Transverse colon (tissue), 4 donors: ENCODE data around the gene SGF29.

Experiments used
- CTCF ChIP-seq, 5 experiments: fragments of 200-600 bp in 3 of 5; fragments of 450-650 bp in 2 of 5; sonication (generic) in 3 of 5; IDR thresholded peaks; 1 replicate in 2 of 5; 2 replicates in 3 of 5; pipeline ENCODE4 v1.5.1; 2016 to 2017; ENCODE audit warnings: antibody characterized with exemption in 5 of 5, inconsistent platforms in 3 of 5, mild to moderate bottlenecking in 2 of 5, moderate library complexity in 1 of 5
- EP300 ChIP-seq: sonication (generic); formaldehyde crosslinking; IDR thresholded peaks from one replicate; pipeline ENCODE4 v1.6.1; 2017; ENCODE audit warnings: antibody characterized with exemption, low read depth
- POLR2A ChIP-seq: fragments of 450-650 bp; IDR thresholded peaks from one replicate; pipeline ENCODE4 v1.6.1; 2016; ENCODE audit warnings: antibody characterized with exemption, mild to moderate bottlenecking, moderate library complexity
- POLR2AphosphoS5 ChIP-seq, 3 donors: sonication (generic); formaldehyde crosslinking; IDR thresholded peaks; one replicate each; pipeline ENCODE4 v1.6.1; 2016; ENCODE audit warnings: antibody characterized with exemption in 3 of 3

DNA sequence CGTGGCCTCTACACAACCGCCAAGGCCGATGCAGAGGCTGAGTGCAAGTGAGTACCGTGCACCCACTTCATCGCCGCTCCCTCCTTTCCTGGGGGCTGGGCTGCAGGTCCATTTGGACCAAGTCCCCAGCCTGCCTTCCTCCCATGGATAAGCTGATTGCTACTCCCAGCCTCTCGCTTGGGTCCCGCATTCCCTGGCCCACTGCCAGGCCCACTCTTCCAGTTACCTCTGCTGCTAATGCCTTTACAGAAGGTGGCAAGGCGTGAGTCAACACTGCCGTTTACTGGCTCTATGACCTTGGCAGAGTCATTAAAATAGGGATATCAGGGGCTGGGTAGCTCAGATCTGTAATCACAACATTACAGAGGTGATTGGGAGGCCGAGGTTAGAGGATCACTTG is 32.0 kb downstream of the SGF29 start:
- no peak for TF ChIP-seq CTCF (IDR thresholded peaks at IDR 0.05)
- no peak for TF ChIP-seq EP300
- no peak for TF ChIP-seq POLR2AphosphoS5 (IDR thresholded peaks at IDR 0.05)
- no peak for TF ChIP-seq POLR2A
